Breast epithelium (tissue), 3 donors: ENCODE measurements around the gene H2AZ2.

Experiments
- CTCF ChIP-seq, 3 donors: fragments of 450-650 bp; IDR thresholded peaks; one replicate each; pipeline ENCODE4 v1.5.1; 2016 to 2017; ENCODE audit warnings: antibody characterized with exemption in 3 of 3, mild to moderate bottlenecking in 3 of 3, moderate library complexity in 3 of 3
- POLR2A ChIP-seq: fragments of 450-650 bp; IDR thresholded peaks from one replicate; pipeline ENCODE4 v1.6.1; 2016; ENCODE audit warnings: antibody characterized with exemption, mild to moderate bottlenecking, moderate library complexity
- POLR2AphosphoS5 ChIP-seq, 3 donors: sonication (generic); formaldehyde crosslinking; IDR thresholded peaks; one replicate each; pipeline ENCODE4 v1.6.1; 2017; ENCODE audit warnings: antibody characterized with exemption in 3 of 3

- TF ChIP-seq CTCF (IDR thresholded peaks at IDR 0.05) (no peak), POLR2A (no peak), POLR2AphosphoS5 (IDR thresholded peaks at IDR 0.05) (no peak)
Measured at GRCh38 chr7:44893710-44894234, 45.9 kb upstream of the H2AZ2 start.
